Eye (tissue), 1 donor: ENCODE results near the gene DOCK8.
"Not testable (repeated sequence)": the region's sequence is repeated elsewhere in the genome, so short reads cannot be mapped to it uniquely, and the experiment has no call there.

ENCODE experiments used
- DNase-seq: peaks from one replicate; pipeline ENCODE4 v3.0.0-alpha.2; 2015

Gene DOCK8

GRCh38 chr9:372128-372527 lies 157.5 kb downstream of the DOCK8 start:
- no peak for DNase-seq

DNA sequence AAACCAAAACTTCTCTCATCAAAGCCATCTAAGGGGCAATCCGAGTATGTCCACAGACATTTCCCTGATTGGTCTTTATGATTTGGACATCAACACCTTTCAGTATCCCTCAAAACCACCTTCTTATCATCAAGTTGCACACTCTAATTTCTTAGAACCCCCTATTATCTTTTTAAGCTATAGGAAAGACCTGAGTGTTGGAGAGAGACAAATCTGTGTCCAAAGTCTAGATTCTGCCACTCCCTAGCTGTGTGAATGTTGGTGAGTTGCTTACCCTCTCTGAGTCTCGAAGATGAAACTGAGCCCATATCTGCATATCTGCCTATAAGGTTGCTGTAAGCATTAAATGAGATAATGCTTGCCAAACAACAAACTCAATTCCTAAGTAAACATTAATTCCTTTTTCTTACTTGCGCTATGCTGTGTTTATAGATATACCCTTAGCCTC lies 159.1 kb downstream of the DOCK8 start:
- DNase-seq: no peak

- peak; percentile 9 for DNase-seq
These were observed 160.1 kb downstream of the DOCK8 start for GRCh38 chr9:374736-375135.

- no peak for DNase-seq
These were observed 161.4 kb downstream of the DOCK8 start for GRCh38 chr9:376115-376514.

GRCh38 chr9:378263-378662 lies 163.6 kb downstream of the DOCK8 start:
- no peak for DNase-seq

GRCh38 chr9:382383-382782 lies 167.7 kb downstream of the DOCK8 start:
- no peak for DNase-seq

DNA sequence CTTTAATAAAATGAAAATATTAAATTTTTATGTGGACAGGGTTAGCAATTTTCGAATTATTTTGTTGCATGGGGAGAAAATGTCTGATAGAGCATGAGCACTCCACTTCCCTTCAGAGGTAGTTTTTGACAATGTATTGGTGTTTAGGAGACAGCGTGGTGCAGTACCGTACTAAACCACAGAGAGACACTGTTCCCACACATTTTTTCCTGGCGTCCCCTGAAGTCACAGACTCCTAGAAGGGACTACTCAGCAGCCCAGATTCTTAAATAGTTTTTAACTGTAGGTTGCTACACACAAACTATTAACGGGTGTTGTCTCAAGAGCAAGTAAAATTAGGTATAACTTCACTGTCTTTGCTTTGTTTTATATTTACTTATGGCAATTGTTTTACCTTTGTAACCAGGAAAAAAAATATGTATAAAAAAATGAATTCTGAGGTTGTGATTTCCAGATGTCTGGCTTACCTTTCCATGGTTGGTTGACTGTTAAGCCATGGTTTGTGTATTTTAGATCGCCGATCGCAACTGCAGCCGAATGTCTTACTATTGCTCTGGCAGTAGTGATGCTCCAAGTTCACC lies 171.2 kb downstream of the DOCK8 start:
- peak; percentile 91 for DNase-seq

- DNase-seq: no peak
These were observed 174.5 kb downstream of the DOCK8 start for GRCh38 chr9:389159-389558.

- DNase-seq: no peak
These were observed 175.1 kb downstream of the DOCK8 start for GRCh38 chr9:389758-390157.

DNA sequence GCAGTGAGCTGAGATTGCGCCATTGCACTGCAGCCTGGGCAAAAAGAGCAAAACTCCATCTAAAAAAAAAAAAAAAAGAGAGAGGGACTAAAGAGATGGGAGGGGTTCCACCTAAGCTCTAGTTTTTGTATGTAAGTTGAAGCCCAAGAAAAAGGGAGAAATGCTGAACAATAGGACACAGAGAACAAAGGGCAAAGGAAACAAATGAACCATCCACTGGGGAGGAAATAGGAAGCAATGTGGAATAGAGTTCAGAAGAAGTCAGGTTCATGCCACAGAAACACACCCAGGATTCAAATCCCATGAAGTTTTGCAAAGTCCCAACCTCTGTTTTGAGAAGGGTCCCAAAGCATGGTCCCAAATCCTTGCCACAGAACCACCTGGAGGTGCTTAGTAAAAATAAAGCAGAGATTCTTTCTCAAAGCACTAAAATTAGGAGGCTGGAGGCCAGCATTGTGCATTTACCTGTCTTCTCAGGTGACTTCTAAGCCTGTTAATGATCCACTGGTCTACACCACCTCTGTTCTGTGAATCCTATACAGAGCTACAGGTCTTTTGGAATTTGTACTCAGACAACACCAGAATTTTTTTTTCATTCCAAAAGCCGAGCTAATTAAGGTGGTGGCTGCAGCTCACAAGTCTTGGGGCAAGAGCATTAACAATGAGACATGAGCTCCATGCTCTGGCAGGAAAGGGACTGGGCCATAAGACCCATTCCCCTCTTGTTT lies 177.6 kb downstream of the DOCK8 start:
- no peak for DNase-seq

GRCh38 chr9:394347-395052 lies 179.8 kb downstream of the DOCK8 start:
- no peak for DNase-seq

- peak; percentile 38 for DNase-seq
These were observed 181.7 kb downstream of the DOCK8 start for GRCh38 chr9:396396-396795.

DNA sequence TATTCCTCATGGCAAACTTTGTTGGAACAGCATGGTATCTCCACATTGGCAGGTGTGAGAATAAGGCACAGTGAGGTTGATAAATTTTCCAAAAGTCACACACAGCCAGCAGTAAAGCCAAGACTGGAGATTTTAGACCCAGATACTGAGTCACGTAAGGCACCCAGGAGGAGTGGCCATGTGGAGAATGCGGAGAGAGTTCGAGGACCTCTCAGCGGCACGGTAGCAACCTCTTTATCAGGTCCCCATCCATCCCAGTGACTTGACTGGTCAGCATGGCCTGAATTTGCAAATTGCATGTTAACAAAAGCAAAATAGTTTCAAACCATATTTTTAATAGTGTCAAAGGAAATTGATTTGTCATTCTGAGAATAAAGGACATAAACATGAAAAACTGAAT lies 183.4 kb downstream of the DOCK8 start:
- no peak for DNase-seq

GRCh38 chr9:401223-401622 lies 186.6 kb downstream of the DOCK8 start:
- DNase-seq: no peak

DNA sequence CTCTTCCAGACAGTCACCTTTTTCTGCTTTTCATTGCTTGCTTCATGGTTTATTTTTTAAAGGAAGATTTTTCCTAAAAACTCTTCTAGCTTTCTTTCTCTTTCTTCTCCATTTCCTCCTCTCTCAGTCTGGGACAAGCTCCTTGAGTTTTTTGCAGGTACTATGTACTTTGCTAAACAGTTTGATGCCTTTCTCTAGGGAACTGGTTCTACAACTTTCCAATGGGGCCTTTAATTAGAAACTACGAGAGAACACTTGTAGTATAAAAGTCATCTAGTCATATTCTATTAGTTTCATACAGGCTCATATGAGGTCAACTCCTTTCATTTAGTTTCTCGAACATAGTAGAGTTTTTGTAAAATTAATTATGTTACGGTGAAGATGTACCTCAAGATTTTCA lies 189.6 kb downstream of the DOCK8 start:
- DNase-seq: no peak

DNA sequence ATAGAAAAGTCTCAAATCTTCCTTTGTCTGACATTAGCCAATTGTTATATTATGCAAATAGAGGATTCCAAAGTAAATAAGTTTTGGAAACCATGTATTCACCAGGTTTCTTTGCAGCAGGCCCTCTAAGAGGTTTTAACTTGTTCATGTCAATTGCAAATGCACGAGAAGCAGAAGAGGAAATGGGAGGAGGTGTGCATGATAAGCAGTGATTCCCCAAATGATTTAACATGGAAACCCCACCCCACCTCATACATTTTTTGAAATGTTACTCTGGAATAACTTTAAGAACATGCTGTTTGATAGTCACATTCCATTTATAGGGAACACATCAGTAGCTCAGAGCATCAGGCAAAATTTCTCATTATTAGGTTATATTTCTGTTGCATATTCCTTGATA lies 190.7 kb downstream of the DOCK8 start:
- no peak for DNase-seq

DNA sequence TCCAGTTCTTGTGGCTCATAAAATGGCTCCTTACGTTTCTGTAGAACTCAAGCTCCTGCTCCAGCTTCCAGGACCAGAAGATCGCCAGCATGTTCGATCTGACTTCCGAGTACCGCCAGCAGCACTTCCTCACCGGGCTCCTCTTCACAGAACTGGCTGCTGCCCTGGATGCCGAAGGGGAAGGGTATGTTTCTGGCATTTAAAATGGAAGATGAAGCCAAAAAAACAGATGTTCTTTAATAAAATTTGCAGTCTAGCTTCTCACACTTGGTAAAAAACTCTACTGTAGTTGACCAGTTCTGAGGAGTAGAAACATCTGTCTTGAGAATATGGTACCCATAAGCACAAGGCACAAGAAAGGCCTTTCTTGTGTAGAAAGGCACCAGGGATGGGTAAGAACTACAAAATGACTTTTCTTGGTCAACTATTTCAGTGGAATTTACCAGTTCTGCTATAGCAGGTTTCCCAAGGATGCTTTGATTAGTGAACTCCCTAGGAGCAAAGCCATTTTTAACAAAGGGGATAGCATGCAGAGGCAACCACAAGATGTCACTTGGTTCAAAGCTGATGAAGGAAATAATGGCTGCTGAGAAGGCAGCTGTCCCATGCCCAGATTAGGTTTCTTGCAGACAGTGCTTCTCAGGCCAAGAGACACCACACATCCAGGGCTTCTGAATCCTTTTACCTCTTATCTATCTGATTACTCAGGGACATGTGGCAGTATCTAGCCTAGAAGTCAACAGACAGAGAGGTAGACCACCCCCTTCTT lies 192.4 kb downstream of the DOCK8 start:
- DNase-seq: no peak

DNA sequence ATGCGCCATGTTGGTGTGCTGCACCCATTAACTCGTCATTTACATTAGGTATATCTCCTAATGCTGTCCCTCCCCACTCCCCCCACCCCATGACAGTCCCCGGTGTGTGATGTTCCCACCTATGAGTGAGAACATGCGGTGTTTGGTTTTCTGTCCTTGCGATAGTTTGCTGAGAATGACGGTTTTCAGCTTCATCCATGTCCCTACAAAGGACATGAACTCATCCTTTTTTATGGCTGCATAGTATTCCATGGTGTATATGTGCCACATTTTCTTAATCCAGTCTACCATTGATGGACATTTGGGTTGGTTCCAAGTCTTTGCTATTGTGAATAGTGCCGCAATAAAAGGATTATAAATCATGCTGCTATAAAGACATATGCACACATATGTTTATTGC lies 195.0 kb downstream of the DOCK8 start:
- not testable (repeated sequence) for DNase-seq

DNA sequence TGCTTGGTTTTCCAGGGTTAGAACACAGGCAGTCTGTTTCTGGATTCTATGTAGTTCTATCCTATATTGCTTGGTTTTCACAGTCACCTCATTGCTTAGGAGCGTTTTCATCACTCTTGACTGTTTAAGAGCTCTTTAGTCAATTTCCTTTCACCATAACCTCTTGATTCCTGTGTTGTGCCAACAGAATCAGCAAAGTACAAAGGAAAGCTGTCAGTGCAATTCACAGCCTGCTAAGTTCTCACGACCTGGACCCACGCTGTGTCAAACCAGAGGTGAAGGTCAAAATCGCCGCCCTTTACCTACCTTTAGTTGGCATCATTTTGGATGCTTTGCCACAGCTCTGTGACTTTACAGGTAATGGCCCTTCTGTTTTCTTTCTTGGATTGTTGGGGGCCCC lies 199.9 kb downstream of the DOCK8 start:
- DNase-seq: no peak

DNA sequence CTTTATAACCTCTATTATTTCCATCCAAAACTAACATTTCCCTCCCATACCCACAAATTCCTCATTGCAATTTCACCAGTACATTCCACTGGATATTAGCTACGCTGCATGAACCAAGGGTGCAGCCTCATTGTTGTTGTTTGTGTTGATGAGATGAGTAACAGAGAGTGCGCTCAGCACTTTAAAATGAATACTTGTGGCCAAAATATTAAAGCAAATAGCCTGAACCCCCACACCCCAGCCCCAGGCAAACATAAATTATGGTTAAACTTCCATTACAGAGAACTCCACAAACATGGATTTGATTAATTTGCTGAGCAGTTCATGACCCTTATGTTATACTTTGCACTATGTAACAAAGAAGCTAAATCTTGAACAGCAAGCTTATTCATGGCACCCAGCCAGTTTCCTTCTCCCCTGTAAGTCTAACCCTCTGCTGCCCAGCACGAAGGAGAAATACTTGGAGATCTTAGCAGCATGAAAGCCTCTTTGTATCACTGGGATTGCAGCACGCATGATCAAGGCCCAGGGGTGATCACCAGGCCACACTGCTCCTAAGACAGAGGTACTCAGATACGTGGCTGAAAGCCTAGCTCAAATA lies 205.0 kb downstream of the DOCK8 start:
- DNase-seq: peak; percentile 82

DNA sequence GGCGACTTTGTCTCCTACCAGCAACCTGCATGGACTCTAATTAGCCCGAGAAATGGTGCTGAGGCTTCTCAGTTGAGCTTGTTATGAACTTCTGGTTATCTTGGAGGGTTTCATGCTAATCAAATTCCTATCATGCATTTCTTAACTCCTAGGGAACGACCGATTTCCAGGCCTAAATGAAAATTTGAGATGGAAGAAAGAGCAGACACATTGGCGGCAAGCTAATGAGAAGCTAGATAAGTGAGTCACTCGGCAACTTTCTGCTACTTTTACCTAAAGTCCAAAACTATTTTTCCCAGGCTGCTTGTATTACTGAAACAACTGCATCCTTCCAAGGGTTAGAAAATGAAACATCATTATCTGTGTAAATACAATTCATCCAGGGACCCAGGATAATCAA lies 207.2 kb downstream of the DOCK8 start:
- no peak for DNase-seq

- DNase-seq: no peak
These were observed 211.6 kb downstream of the DOCK8 start for GRCh38 chr9:426264-426663.

DNA sequence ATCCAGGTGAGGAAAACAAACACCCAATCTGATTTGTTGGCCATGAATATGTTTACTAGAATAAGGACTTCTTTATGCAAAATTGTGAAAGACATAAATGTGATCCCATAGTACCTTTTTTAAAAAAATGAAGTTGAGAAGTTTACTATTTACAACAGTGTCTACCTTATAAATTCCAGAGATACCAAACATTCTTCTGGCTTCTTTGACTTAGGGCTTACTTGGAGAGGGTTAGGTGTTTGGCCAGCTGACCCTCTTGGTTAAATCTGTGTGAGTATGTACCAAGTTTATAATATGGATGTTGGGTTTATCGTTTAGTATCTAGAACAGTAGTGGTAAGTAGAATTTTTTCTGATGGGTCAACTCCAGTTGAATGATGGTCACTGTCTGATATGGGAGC lies 212.3 kb downstream of the DOCK8 start:
- no peak for DNase-seq
